Common myeloid progenitor, CD34-positive (primary cell): Measurements from ENCODE around the gene EGFL7.

Experiments
- CTCF ChIA-PET: fragments of 350-600 bp; sonication (Branson Sonifier 250); formaldehyde crosslinking; loops from one replicate; lab custom pipeline; 2021; ENCODE audit warnings: antibody characterized with exemption; lab: Charles Lee
- POLR2A ChIA-PET: fragments of 350-600 bp; sonication (Branson Sonifier 250); formaldehyde crosslinking; loops from one replicate; lab custom pipeline; 2021; ENCODE audit warnings: antibody characterized with exemption; lab: Charles Lee
- DNase-seq, 3 donors: peaks; one replicate each; pipeline versions ENCODE4 v3.0.0 to v3.0.0-alpha.2; 2013
- H3K27ac ChIP-seq, 2 experiments: 1 replicate in 1 of 2; 2 replicates in 1 of 2; pipeline ENCODE4 v1.7.0; 2013; ENCODE audit warnings: inconsistent platforms in 2 of 2, low read length in 2 of 2, mild to moderate bottlenecking in 2 of 2, low read depth in 1 of 2, moderate library complexity in 1 of 2; ENCODE audit not compliant: severe bottlenecking in 2 of 2, insufficient read depth in 1 of 2, poor library complexity in 1 of 2
- H3K27me3 ChIP-seq, 5 experiments: replicated peaks in 2 of 5; 1 replicate in 3 of 5; 2 replicates in 2 of 5; pipeline versions ENCODE4 v1.6.1 to v1.7.0; 2013; ENCODE audit warnings: low read length in 4 of 5, mild to moderate bottlenecking in 2 of 5, moderate library complexity in 2 of 5, inconsistent platforms in 1 of 5; ENCODE audit not compliant: insufficient read depth in 5 of 5, control insufficient read depth in 4 of 5
- H3K36me3 ChIP-seq, 4 experiments: 1 replicate in 2 of 4; 2 replicates in 2 of 4; pipeline versions ENCODE4 v1.6.1 to v1.7.0; 2013; ENCODE audit warnings: low read length in 3 of 4, control low read depth in 1 of 4, mild to moderate bottlenecking in 1 of 4; ENCODE audit not compliant: control insufficient read depth in 4 of 4, insufficient read depth in 4 of 4
- H3K4me1 ChIP-seq, 4 experiments: 1 replicate in 3 of 4; 2 replicates in 1 of 4; pipeline versions ENCODE4 v1.6.1 to v1.7.1; 2013; ENCODE audit warnings: low read length in 3 of 4, mild to moderate bottlenecking in 3 of 4, control low read depth in 1 of 4, inconsistent platforms in 1 of 4, moderate library complexity in 1 of 4; ENCODE audit not compliant: control insufficient read depth in 4 of 4, insufficient read depth in 4 of 4; ENCODE audit errors: control extremely low read depth in 1 of 4
- H3K4me3 ChIP-seq, 7 experiments: 1 replicate in 4 of 7; 2 replicates in 3 of 7; pipeline versions ENCODE4 v1.5.1 to v1.7.0; 2013; ENCODE audit warnings: mild to moderate bottlenecking in 7 of 7, low read length in 6 of 7, moderate library complexity in 6 of 7, inconsistent platforms in 2 of 7, low read depth in 2 of 7, control low read depth in 1 of 7; ENCODE audit not compliant: insufficient read depth in 4 of 7, control insufficient read depth in 1 of 7; ENCODE audit errors: extremely low read depth in 1 of 7
- H3K9me3 ChIP-seq, 5 experiments: 1 replicate in 4 of 5; 2 replicates in 1 of 5; pipeline versions ENCODE4 v1.6.1 to v1.7.1; 2013; ENCODE audit warnings: low read length in 4 of 5, mild to moderate bottlenecking in 2 of 5, inconsistent platforms in 1 of 5, low read depth in 1 of 5, moderate library complexity in 1 of 5; ENCODE audit not compliant: control insufficient read depth in 4 of 5, insufficient read depth in 2 of 5; ENCODE audit errors: control extremely low read depth in 1 of 5
- WGBS: methylation state at CpG from one replicate; pipeline ENCODE4 v1.1.5; 2013; ENCODE audit not compliant: insufficient coverage; 5-methylcytosine and 5-hydroxymethylcytosine counted together

Gene EGFL7

GRCh38 chr9:136676920-136677686 is 14.4 kb downstream of the EGFL7 start:
- H3K4me1 ChIP-seq, result peaks cover 0 to 51% (median 36%) of the 10 kb centered on the region in 4 experiments
- no peaks in the 10 kb centered on the region for H3K9me3 ChIP-seq
- CTCF ChIA-PET, result interaction anchor here (1.4 to 7.6 kb wide), 5 partner anchors 10 to 42 kb away, joined by 3 to 56 read pairs (median 5); partner anchors contain the start of genes AGPAT2 and EGFL7
- WGBS, result 98% methylated on average over 36 of the region's 46 CpGs
- H3K4me3 ChIP-seq, result no peak overlapping the region
- POLR2A ChIA-PET, result interaction anchor here (1.3 kb wide), 1 partner anchor 21 kb away, joined by 4 read pairs; no protein-coding TSS in a partner anchor
- peaks cover 0 to 52% (median 22%) of the 10 kb centered on the region in 4 experiments for H3K36me3 ChIP-seq
- H3K27ac ChIP-seq, result no peak overlapping the region
- no peak for DNase-seq
- no peaks in the 10 kb centered on the region for H3K27me3 ChIP-seq

DNA sequence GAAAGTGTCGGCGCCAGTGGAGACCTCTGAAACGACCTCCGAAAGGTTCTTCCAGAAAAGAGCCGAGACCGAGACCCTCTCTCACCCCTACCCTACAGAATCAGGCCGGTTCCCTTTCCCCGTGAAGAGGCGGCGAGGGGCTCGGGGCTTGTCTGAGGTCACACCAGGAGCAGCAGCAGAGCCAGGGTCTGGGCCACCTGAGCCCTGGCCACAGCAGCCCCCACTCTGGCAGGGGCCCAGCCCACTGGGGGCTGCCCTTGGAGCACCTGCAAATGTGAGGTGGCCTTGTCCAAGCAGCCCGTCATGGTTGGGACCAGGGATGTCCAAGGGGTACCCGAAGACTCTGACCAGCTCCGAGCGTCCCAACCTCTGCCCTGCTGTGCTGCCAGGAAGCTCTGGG is 15.3 kb downstream of the EGFL7 start:
- Histone ChIP-seq H3K27me3 (no peaks in the 10 kb centered on the region), H3K4me3 (peak overlapping the region in 1 of 7 experiments; percentile 7), H3K36me3 (peaks cover 0 to 47% (median 19%) of the 10 kb centered on the region in 4 experiments), H3K27ac (no peak overlapping the region), H3K9me3 (no peaks in the 10 kb centered on the region), H3K4me1 (peaks cover 0 to 51% (median 38%) of the 10 kb centered on the region in 4 experiments)
- POLR2A ChIA-PET, result no interaction called here
- no peak for DNase-seq
- 100% methylated on average over 8 of the region's 15 CpGs for WGBS
- CTCF ChIA-PET, result interaction anchor here (0.6 to 7.6 kb wide), 4 partner anchors 9 to 48 kb away, joined by 3 to 56 read pairs (median 4); partner anchors contain the start of gene EGFL7

GRCh38 chr9:136678624-136679023 is 15.9 kb downstream of the EGFL7 start:
- 82% methylated on average over 5 of the region's 6 CpGs for WGBS
- Histone ChIP-seq H3K27ac (no peak overlapping the region), H3K27me3 (no peaks in the 10 kb centered on the region), H3K4me3 (peak overlapping the region in 1 of 7 experiments; percentile 28), H3K9me3 (no peaks in the 10 kb centered on the region), H3K4me1 (peaks cover 0 to 46% (median 35%) of the 10 kb centered on the region in 4 experiments), H3K36me3 (peaks cover 0 to 41% (median 17%) of the 10 kb centered on the region in 4 experiments)
- CTCF ChIA-PET, result interaction anchor here (0.6 to 7.6 kb wide), 4 partner anchors 10 to 47 kb away, joined by 3 to 56 read pairs (median 4); partner anchors contain the start of gene EGFL7
- POLR2A ChIA-PET, result interaction anchor here (1.0 kb wide), 1 partner anchor 35 kb away, joined by 3 read pairs; no protein-coding TSS in a partner anchor
- DNase-seq, result peak in 2 of 3 donors; percentile 62 to 71

DNA sequence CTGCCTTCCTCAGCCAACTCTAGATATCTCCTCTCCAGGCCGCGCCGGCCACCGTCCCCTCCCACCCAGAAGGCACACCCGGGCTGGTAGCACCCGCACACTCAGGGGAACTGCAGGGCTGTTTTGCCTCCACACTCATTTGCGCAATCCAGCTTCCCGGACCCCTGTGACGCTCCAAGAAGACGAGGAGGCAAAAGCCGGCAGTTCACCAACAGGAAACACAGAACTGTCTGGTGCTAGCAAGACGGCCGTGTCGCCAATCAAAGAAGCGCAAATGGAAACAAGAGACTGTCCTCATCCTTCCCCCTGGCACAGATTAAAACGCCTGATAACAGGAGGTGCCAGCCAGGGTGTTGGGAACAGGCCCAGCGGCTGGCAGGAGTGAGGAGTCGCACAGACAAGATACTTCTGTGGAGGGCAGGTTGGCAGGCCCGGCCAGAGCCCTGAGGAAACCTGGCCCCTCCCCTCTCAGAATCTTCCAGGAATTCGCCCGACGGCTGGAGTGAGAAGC is 16.8 kb downstream of the EGFL7 start:
- POLR2A ChIA-PET, result interaction anchor here (1.0 to 1.7 kb wide), 5 partner anchors 11 to 49 kb away, joined by 3 to 7 read pairs (median 3); no protein-coding TSS in a partner anchor
- H3K27me3 ChIP-seq, result no peaks in the 10 kb centered on the region
- H3K4me3 ChIP-seq, result peak overlapping the region in 3 of 7 experiments; percentile 24 to 26 (median 24)
- peaks cover 0 to 41% (median 18%) of the 10 kb centered on the region in 4 experiments for H3K36me3 ChIP-seq
- peak overlapping the region in 1 of 2 experiments; percentile 49 for H3K27ac ChIP-seq
- H3K9me3 ChIP-seq, result no peaks in the 10 kb centered on the region
- DNase-seq, result peak; percentile 54 to 88 (median 86)
- peaks cover 0 to 39% (median 32%) of the 10 kb centered on the region in 4 experiments for H3K4me1 ChIP-seq
- 28% methylated on average over 14 of the region's 22 CpGs for WGBS
- CTCF ChIA-PET, result interaction anchor here (1.3 to 5.6 kb wide), 4 partner anchors 7 to 48 kb away, joined by 4 to 44 read pairs (median 6); no protein-coding TSS in a partner anchor

GRCh38 chr9:136681029-136681428 is 18.3 kb downstream of the EGFL7 start:
- DNase-seq, result no peak
- Histone ChIP-seq H3K4me1 (peaks cover 0 to 48% (median 42%) of the 10 kb centered on the region in 4 experiments), H3K4me3 (no peak overlapping the region), H3K36me3 (peaks cover 0 to 35% (median 13%) of the 10 kb centered on the region in 4 experiments), H3K27ac (no peak overlapping the region), H3K27me3 (no peaks in the 10 kb centered on the region), H3K9me3 (no peaks in the 10 kb centered on the region)
- WGBS, result 96% methylated on average over 17 of the region's 17 CpGs
- CTCF ChIA-PET, result interaction anchor here (1.2 to 5.6 kb wide), 5 partner anchors 8 to 47 kb away, joined by 3 to 44 read pairs (median 4); no protein-coding TSS in a partner anchor
- POLR2A ChIA-PET, result interaction anchor here (1.3 to 1.5 kb wide), 2 partner anchors 10 to 47 kb away, joined by 3 to 5 read pairs; no protein-coding TSS in a partner anchor

- ChIA-PET CTCF (interaction anchor here (0.7 to 5.6 kb wide), 8 partner anchors 9 to 196 kb away, joined by 3 to 44 read pairs (median 4); no protein-coding TSS in a partner anchor), POLR2A (interaction anchor here (1.5 to 2.0 kb wide), 2 partner anchors 11 to 19 kb away, joined by 5 read pairs; no protein-coding TSS in a partner anchor)
- H3K36me3 ChIP-seq, result peaks cover 0 to 25% (median 6%) of the 10 kb centered on the region in 4 experiments
- H3K27me3 ChIP-seq, result no peaks in the 10 kb centered on the region
- H3K9me3 ChIP-seq, result no peaks in the 10 kb centered on the region
- H3K4me3 ChIP-seq, result no peak overlapping the region
- H3K4me1 ChIP-seq, result peaks cover 0 to 54% (median 50%) of the 10 kb centered on the region in 4 experiments
- no peak overlapping the region for H3K27ac ChIP-seq
- DNase-seq, result no peak
- 94% methylated on average over 20 of the region's 20 CpGs for WGBS
Observed at GRCh38 chr9:136681945-136682699, 19.4 kb downstream of the EGFL7 start.
